Upper lobe of left lung (tissue), 6 donors: Measurements from ENCODE around the gene CD164L2. TPM values are rescaled to one million over a fixed set of nuclear protein-coding genes. Genes with fewer than 3 reads are reported as not detected.

ENCODE experiments used
- ATAC-seq, 2 donors: fragments of 200-7000 bp; cut with Tn5 transposase; one replicate each; pipeline ENCODE4 v1.9.1; 2022; ENCODE audit warnings: mild to moderate bottlenecking in 2 of 2, moderate library complexity in 2 of 2; ENCODE audit not compliant: low FRiP score in 2 of 2
- DNase-seq, 2 donors: peaks; one replicate each; pipeline ENCODE4 v3.0.0-alpha.2; 2019 to 2020
- H3K27ac ChIP-seq, 4 donors: fragments of 200-600 bp; sonication (generic); one replicate each; pipeline ENCODE4 v1.5.1; 2016 to 2019
- H3K27me3 ChIP-seq, 4 donors: fragments of 200-600 bp; sonication (generic); one replicate each; pipeline ENCODE4 v1.5.1; 2017 to 2019
- H3K36me3 ChIP-seq, 4 donors: fragments of 200-600 bp; sonication (generic); one replicate each; pipeline ENCODE4 v1.5.1; 2016 to 2019
- H3K4me1 ChIP-seq, 4 donors: fragments of 200-600 bp; sonication (generic); one replicate each; pipeline ENCODE4 v1.5.1; 2018 to 2019
- H3K4me3 ChIP-seq, 4 donors: fragments of 200-600 bp; sonication (generic); one replicate each; pipeline ENCODE4 v1.5.1; 2017 to 2019; ENCODE audit warnings: mild to moderate bottlenecking in 2 of 4, moderate library complexity in 1 of 4
- H3K9me3 ChIP-seq, 4 donors: fragments of 200-600 bp; sonication (generic); one replicate each; pipeline ENCODE4 v1.5.1; 2018 to 2019
- EP300 ChIP-seq, 4 donors: sonication (generic); formaldehyde crosslinking; IDR thresholded peaks; one replicate each; pipeline ENCODE4 v1.5.1; 2017; ENCODE audit warnings: antibody characterized with exemption in 4 of 4, control low read depth in 2 of 4
- POLR2A ChIP-seq, 4 donors: fragments of 450-650 bp; IDR thresholded peaks; one replicate each; pipeline ENCODE4 v1.5.1; 2016 to 2017; ENCODE audit warnings: antibody characterized with exemption in 4 of 4, mild to moderate bottlenecking in 2 of 4
- POLR2AphosphoS5 ChIP-seq, 2 donors: sonication (generic); formaldehyde crosslinking; IDR thresholded peaks; one replicate each; pipeline ENCODE4 v1.5.1; 2017; ENCODE audit warnings: antibody characterized with exemption in 2 of 2
- WGBS, 2 donors: methylation state at CpG; one replicate each; pipeline ENCODE4 v1.1.5; 2017 to 2018; 5-methylcytosine and 5-hydroxymethylcytosine counted together
- total RNA-seq, 6 donors: library from RNA; depleted of rRNA in 4 of 6; stranded (reverse); fragments of >200 nt in 4 of 6; gene quantifications; one replicate each; pipeline versions ENCODE4 v1.1.0 to v1.2.1, GENCODE V29; 2016 to 2021
- TF ChIP-seq, protein P1 (sequence below), 6 experiments: fragments of 450-650 bp in 4 of 6; fragments of 200-600 bp in 2 of 6; sonication (generic) in 2 of 6; IDR thresholded peaks; one replicate each; pipeline ENCODE4 v1.5.1; 2016 to 2019; ENCODE audit warnings: antibody characterized with exemption in 6 of 6
- donor health status: DM: no; HTN: no; CAD: no; lungs with moderate emphysema.
- donor health status: DM: no; HTN: yes; CAD: no; lungs with severe emphysema.

The CD164L2 gene
- total RNA-seq, 6 donors from 2014 or later: 2.3 to 12.3 (median 5.5) TPM

DNA sequence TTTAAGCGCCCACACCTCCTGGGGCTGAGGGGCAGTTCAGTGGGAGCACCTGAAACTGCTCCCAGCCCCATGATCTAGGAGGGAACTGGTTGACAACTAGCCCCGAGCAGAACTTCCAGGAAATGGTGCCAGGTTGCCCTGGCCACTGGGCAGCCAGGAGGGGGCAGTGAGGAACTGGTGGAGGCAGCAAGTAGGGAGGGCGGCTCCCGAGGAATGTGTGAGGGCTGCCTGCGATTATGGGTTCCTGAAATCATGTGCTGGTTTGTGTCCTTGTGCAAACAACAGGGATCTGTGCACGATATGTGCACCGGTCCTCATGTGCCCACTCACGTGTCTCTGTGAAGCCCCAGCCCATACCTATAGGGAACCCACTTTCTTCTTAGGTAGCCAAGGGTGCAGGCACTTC, 19.2 kb upstream of the CD164L2 start:
- ATAC-seq: peak; percentile 43 to 78
- H3K27me3 ChIP-seq: no peaks in the 10 kb centered on the region
- H3K4me3 ChIP-seq: no peak overlapping the region
- H3K9me3 ChIP-seq: no peaks in the 10 kb centered on the region
- TF ChIP-seq POLR2AphosphoS5 (IDR thresholded peaks at IDR 0.05) (peak; percentile 71 to 76), POLR2A (IDR thresholded peaks at IDR 0.05) (peak in 1 of 4 donors; percentile 22), EP300 (IDR thresholded peaks at IDR 0.05) (peak in 1 of 4 donors; percentile 27)
- TF ChIP-seq, protein P1, sequence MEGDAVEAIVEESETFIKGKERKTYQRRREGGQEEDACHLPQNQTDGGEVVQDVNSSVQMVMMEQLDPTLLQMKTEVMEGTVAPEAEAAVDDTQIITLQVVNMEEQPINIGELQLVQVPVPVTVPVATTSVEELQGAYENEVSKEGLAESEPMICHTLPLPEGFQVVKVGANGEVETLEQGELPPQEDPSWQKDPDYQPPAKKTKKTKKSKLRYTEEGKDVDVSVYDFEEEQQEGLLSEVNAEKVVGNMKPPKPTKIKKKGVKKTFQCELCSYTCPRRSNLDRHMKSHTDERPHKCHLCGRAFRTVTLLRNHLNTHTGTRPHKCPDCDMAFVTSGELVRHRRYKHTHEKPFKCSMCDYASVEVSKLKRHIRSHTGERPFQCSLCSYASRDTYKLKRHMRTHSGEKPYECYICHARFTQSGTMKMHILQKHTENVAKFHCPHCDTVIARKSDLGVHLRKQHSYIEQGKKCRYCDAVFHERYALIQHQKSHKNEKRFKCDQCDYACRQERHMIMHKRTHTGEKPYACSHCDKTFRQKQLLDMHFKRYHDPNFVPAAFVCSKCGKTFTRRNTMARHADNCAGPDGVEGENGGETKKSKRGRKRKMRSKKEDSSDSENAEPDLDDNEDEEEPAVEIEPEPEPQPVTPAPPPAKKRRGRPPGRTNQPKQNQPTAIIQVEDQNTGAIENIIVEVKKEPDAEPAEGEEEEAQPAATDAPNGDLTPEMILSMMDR (IDR thresholded peaks at IDR 0.05): peak; percentile 54 to 85 (median 74)
- H3K27ac ChIP-seq: peak overlapping the region; percentile 46 to 82 (median 72)
- DNase-seq: peak in 1 of 2 donors; percentile 90
- peaks cover 7 to 23% (median 10%) of the 10 kb centered on the region in 4 donors for H3K36me3 ChIP-seq
- 15 to 18% methylated on average over 7 to 8 of the region's 8 CpGs for WGBS, 2 donors
- H3K4me1 ChIP-seq: peaks cover 41 to 74% (median 47%) of the 10 kb centered on the region in 4 donors

DNA sequence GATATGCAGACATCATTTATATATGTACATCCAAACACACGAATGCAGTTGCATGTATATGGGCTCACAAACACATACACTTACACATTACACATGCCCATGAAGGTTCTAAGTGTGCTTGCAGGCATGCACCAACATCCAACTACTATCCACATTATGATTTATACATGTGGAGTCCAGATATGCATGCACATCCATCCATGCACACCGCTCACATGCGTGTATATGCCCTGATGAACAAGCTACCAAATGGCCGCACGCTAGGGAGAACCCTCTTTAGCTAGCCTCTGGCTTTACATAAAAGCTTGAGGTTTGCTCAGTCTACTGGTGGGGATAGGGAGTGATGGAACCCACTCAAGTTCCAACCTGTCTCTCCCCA, 17.8 kb upstream of the CD164L2 start:
- Histone ChIP-seq H3K4me3 (no peak overlapping the region), H3K36me3 (peaks cover 0 to 9% (median 0%) of the 10 kb centered on the region in 4 donors), H3K9me3 (no peaks in the 10 kb centered on the region), H3K27me3 (no peaks in the 10 kb centered on the region), H3K27ac (peak overlapping the region in 1 of 4 donors; percentile 46), H3K4me1 (peaks cover 44 to 66% (median 46%) of the 10 kb centered on the region in 4 donors)
- DNase-seq: no peak
- TF ChIP-seq POLR2A (IDR thresholded peaks at IDR 0.05) (no peak), POLR2AphosphoS5 (IDR thresholded peaks at IDR 0.05) (no peak), EP300 (IDR thresholded peaks at IDR 0.05) (no peak)
- TF ChIP-seq, protein P1 (IDR thresholded peaks at IDR 0.05): no peak
- ATAC-seq: no peak
- WGBS, 2 donors: 87 to 89% methylated on average over 5 of the region's 5 CpGs

DNA sequence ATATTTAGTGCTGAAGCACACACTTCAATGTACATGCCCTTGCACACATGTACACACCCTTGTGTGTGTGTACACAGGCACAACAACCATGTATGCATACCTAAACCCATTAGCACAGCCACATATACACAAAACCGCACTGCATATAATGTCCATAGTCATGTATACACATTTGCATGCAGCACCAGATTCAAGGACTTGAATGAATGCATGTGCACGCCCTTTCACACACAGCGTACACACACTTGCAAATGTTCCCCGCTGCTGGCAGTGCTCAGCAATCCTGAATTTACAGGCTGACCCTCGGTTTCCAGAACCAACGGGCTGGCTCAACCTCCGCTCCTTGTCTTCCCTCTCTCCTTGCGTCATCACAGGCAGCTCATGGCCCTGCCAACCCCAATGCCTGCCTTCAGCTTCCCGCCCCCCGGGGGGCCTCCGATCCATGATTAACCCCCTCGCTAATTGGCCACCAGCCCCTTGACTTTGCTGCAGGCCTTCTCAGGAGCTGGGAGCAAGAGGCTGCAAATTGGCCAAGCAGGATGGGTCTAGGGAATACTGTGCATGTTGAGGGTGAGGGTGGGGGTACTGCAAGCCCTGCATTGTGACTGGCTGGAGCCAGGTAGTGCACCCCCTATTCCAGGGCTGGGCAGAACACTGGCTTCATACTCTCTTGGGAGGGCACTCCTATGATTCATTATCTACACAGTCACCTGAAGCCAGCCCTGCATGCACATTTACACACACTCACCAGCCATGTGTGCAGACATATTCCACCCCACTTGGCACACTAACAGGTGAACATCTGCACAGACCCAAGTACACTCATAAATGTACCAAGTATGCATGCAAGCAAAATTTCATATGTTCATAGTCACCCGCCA, 17.2 kb upstream of the CD164L2 start:
- no peaks in the 10 kb centered on the region for H3K27me3 ChIP-seq
- ATAC-seq (no peak), DNase-seq (no peak)
- no peak overlapping the region for H3K4me3 ChIP-seq
- peaks cover 0 to 8% (median 0%) of the 10 kb centered on the region in 4 donors for H3K36me3 ChIP-seq
- H3K4me1 ChIP-seq: peaks cover 40 to 65% (median 44%) of the 10 kb centered on the region in 4 donors
- no peak for TF ChIP-seq POLR2A (IDR thresholded peaks at IDR 0.05)
- TF ChIP-seq POLR2AphosphoS5 (IDR thresholded peaks at IDR 0.05): peak in 1 of 2 donors; percentile 12
- H3K9me3 ChIP-seq: no peaks in the 10 kb centered on the region
- no peak overlapping the region for H3K27ac ChIP-seq
- 37 to 62% methylated on average over 9 to 13 of the region's 13 CpGs for WGBS, 2 donors

DNA sequence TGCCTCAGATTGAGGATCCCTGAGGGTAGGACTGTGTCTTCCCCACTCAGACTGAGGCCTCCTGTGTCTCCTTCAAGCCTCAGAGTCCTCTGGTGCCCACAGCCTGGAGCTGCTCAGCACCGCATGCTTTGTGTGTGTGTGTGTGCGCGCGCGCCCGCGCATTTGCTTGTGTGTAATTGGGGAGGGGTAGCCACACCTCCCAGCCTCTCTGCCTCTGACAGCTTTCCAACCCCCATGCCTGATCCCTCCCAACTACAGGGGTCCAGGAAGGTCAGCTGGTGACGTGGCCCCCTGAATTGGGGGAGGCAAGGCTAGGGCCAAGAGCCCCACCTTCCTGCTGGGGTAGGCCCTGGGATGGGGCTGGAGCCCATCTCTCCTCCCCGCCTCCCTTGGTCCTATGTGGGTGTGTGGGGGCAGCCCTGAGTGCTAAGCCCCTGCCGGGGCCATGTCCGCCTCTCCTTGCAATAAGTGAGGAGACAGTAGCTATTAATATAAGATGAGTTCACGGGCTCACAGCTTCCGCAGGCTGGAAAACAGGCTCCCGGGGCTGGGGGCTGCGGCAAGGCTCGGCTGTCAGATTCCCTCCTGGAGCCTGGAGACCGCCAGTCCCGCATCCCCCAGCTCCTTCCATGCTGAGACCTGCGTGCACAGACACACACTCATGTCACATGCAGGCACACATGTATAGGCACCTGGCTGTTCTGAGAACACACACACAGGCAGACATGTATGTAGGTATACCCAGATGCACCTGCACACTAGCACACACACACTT, 16.3 kb upstream of the CD164L2 start:
- H3K27ac ChIP-seq: no peak overlapping the region
- peak in 1 of 2 donors; percentile 86 for DNase-seq
- H3K36me3 ChIP-seq: peaks cover 0 to 4% (median 0%) of the 10 kb centered on the region in 4 donors
- peaks cover 31 to 61% (median 38%) of the 10 kb centered on the region in 4 donors for H3K4me1 ChIP-seq
- H3K4me3 ChIP-seq: no peak overlapping the region
- no peaks in the 10 kb centered on the region for H3K27me3 ChIP-seq
- H3K9me3 ChIP-seq: no peaks in the 10 kb centered on the region
- TF ChIP-seq POLR2AphosphoS5 (IDR thresholded peaks at IDR 0.05) (no peak), POLR2A (IDR thresholded peaks at IDR 0.05) (no peak), EP300 (IDR thresholded peaks at IDR 0.05) (no peak)
- TF ChIP-seq, protein P1 (IDR thresholded peaks at IDR 0.05): no peak
- WGBS, 2 donors: 59 to 62% methylated on average over 9 to 18 of the region's 19 CpGs
- no peak for ATAC-seq
